A673 (cell line): Measurements from ENCODE around the gene RAB21. TPM values are rescaled to one million over a fixed set of nuclear protein-coding genes. Genes with fewer than 3 reads are reported as not detected.

ENCODE experiments used
- BruUV-seq: library from RNA; stranded (reverse); fragments of 400-500 nt; replicated peaks from 2 replicates; lab custom pipeline; 2021; lab: Mats Ljungman, UMichigan
- CTCF ChIA-PET: fragments of 300-600 bp; sonication (Branson Sonifier 250); formaldehyde crosslinking; loops from one replicate; lab custom pipeline; 2022; ENCODE audit warnings: antibody characterized with exemption; lab: Charles Lee
- POLR2A ChIA-PET: fragments of 300-600 bp; sonication (Branson Sonifier 250); formaldehyde crosslinking; loops from one replicate; lab custom pipeline; 2022; ENCODE audit warnings: antibody characterized with exemption; ENCODE audit not compliant: low non-redundant PET; lab: Charles Lee
- DNase-seq: peaks from one replicate; pipeline ENCODE4 v3.0.0-alpha.2; 2015; ENCODE audit warnings: low spot score
- H3K27ac ChIP-seq: fragments of 200-600 bp; sonication (generic); 2 replicates; pipeline ENCODE4 v1.5.1; 2016; ENCODE audit warnings: mixed run types, low read depth, mild to moderate bottlenecking, mixed read lengths, antibody characterized with exemption, low read length; ENCODE audit not compliant: poor library complexity, severe bottlenecking
- H3K27me3 ChIP-seq: fragments of 200-600 bp; sonication (generic); replicated peaks from 2 replicates; pipeline ENCODE4 v1.6.1; 2017; ENCODE audit warnings: mixed run types, low read depth, mild to moderate bottlenecking, mixed read lengths, antibody characterized with exemption, low read length; ENCODE audit not compliant: insufficient read depth, poor library complexity
- H3K36me3 ChIP-seq: fragments of 200-600 bp; sonication (generic); 2 replicates; pipeline ENCODE4 v1.6.1; 2016; ENCODE audit warnings: mixed run types, mild to moderate bottlenecking, mixed read lengths, antibody characterized with exemption, low read length; ENCODE audit not compliant: insufficient read depth, poor library complexity, severe bottlenecking
- H3K4me1 ChIP-seq: fragments of 200-600 bp; sonication (generic); 2 replicates; pipeline ENCODE4 v1.6.1; 2017; ENCODE audit warnings: mixed run types, mild to moderate bottlenecking, mixed read lengths, antibody characterized with exemption, low read length; ENCODE audit not compliant: insufficient read depth, poor library complexity, severe bottlenecking
- H3K4me3 ChIP-seq: fragments of 200-600 bp; sonication (generic); 2 replicates; pipeline ENCODE4 v1.5.1; 2016; ENCODE audit warnings: low read depth, mixed run types, mild to moderate bottlenecking, mixed read lengths, low read length; ENCODE audit not compliant: poor library complexity, severe bottlenecking
- H3K9me3 ChIP-seq: fragments of 200-600 bp; sonication (generic); 2 replicates; pipeline ENCODE4 v1.6.1; 2016; ENCODE audit warnings: mixed run types, low read depth, mild to moderate bottlenecking, mixed read lengths, antibody characterized with exemption, low read length; ENCODE audit not compliant: poor library complexity, severe bottlenecking
- CTCF ChIP-seq: fragments of 300-800, 200-600 bp; sonication (generic); conservative IDR thresholded peaks from 2 replicates; pipeline ENCODE4 v1.5.1; 2017; ENCODE audit warnings: low read depth, mild to moderate bottlenecking, antibody characterized with exemption, low read length, moderate library complexity, mixed read lengths
- EZH2 ChIP-seq: fragments of 200-600 bp; sonication (generic); IDR thresholded peaks from 2 replicates; pipeline ENCODE4 v1.6.1; 2017; ENCODE audit warnings: borderline replicate concordance, low read depth, mild to moderate bottlenecking, mixed read lengths, antibody characterized with exemption, low read length; ENCODE audit not compliant: poor library complexity, severe bottlenecking
- intact Hi-C: fragments of 100-400 bp; cut with micrococcal nuclease; formaldehyde crosslinking; loops from one replicate; pipeline ENCODE4 v1.10.0; 2022; ENCODE audit not compliant: unreplicated experiment
- total RNA-seq: library from RNA; stranded (reverse); gene quantifications from 2 replicates; pipeline ENCODE4 v1.2.3, GENCODE V29; 2021

Gene RAB21
- total RNA-seq, 1 experiment from 2014 or later, result 109 TPM

- peaks cover 3% of the 10 kb centered on the region for H3K9me3 ChIP-seq
- peak; percentile 17 for DNase-seq
- no peak overlapping the region for H3K27ac ChIP-seq
- no peak overlapping the region for H3K4me3 ChIP-seq
- no peaks in the 10 kb centered on the region for H3K36me3 ChIP-seq
- intact Hi-C loops, result no loop called here
- ChIA-PET CTCF (no interaction called here), POLR2A (no interaction called here)
- TF ChIP-seq CTCF (no peak), EZH2 (no peak)
- H3K4me1 ChIP-seq, result no peaks in the 10 kb centered on the region
- no TSS peak for BruUV-seq
- H3K27me3 ChIP-seq, result no peaks in the 10 kb centered on the region
Observed at GRCh38 chr12:71710276-71711125, 44.2 kb upstream of the RAB21 start.

GRCh38 chr12:71718611-71719010, 36.1 kb upstream of the RAB21 start:
- no peak for TF ChIP-seq CTCF
- no peak for TF ChIP-seq EZH2
- Histone ChIP-seq H3K27ac (no peak overlapping the region), H3K36me3 (no peaks in the 10 kb centered on the region), H3K9me3 (no peaks in the 10 kb centered on the region), H3K4me3 (no peak overlapping the region), H3K4me1 (no peaks in the 10 kb centered on the region), H3K27me3 (no peaks in the 10 kb centered on the region)
- BruUV-seq, result no TSS peak
- ChIA-PET CTCF (no interaction called here), POLR2A (no interaction called here)
- intact Hi-C loops, result no loop called here
- no peak for DNase-seq

GRCh38 chr12:71719647-71720370, 34.9 kb upstream of the RAB21 start:
- intact Hi-C loops, result no loop called here
- Histone ChIP-seq H3K4me1 (no peaks in the 10 kb centered on the region), H3K27ac (no peak overlapping the region), H3K9me3 (no peaks in the 10 kb centered on the region), H3K4me3 (no peak overlapping the region), H3K27me3 (no peaks in the 10 kb centered on the region), H3K36me3 (no peaks in the 10 kb centered on the region)
- ChIA-PET POLR2A (no interaction called here), CTCF (no interaction called here)
- no peak for DNase-seq
- no peak for TF ChIP-seq CTCF
- TF ChIP-seq EZH2, result no peak
- BruUV-seq, result no TSS peak
